Adrenal gland (tissue), 12 donors: Measurements from ENCODE around the gene LAMA4. TPM values are rescaled to one million over a fixed set of nuclear protein-coding genes. Genes with fewer than 3 reads are reported as not detected.

ENCODE experiments used
- DNase-seq, 7 donors: peaks; one replicate each; pipeline ENCODE4 v3.0.0-alpha.2; 2019 to 2020
- H3K27ac ChIP-seq, 5 donors: fragments of 200-600 bp; sonication (generic) in 4 of 5; 1 replicate in 3 of 5; 2 replicates in 2 of 5; pipeline versions ENCODE4 v1.5.1 to v1.8.0; 2016 to 2020; ENCODE audit warnings: mild to moderate bottlenecking in 1 of 5
- H3K27me3 ChIP-seq: fragments of 200-600 bp; 2 replicates; pipeline ENCODE4 v1.8.0; 2021
- H3K36me3 ChIP-seq, 2 donors: fragments of 200-600 bp; replicated peaks in 1 of 2; 1 replicate in 1 of 2; 2 replicates in 1 of 2; pipeline versions ENCODE4 v1.5.1 to v1.8.0; 2018 to 2022
- H3K4me1 ChIP-seq, 2 donors: fragments of 200-600 bp; replicated peaks in 1 of 2; 1 replicate in 1 of 2; 2 replicates in 1 of 2; pipeline versions ENCODE4 v1.5.1 to v1.8.0; 2018 to 2021
- H3K4me3 ChIP-seq, 4 donors: fragments of 200-600 bp; sonication (generic) in 3 of 4; one replicate each; pipeline ENCODE4 v1.5.1; 2016 to 2018
- H3K9me3 ChIP-seq, 3 donors: fragments of 200-600 bp; sonication (generic) in 1 of 3; replicated peaks in 1 of 3; 1 replicate in 2 of 3; 2 replicates in 1 of 3; pipeline versions ENCODE4 v1.5.1 to v1.8.0; 2016 to 2021
- CTCF ChIP-seq, 6 experiments: fragments of 450-650 bp in 4 of 6; fragments of 200-600 bp in 2 of 6; sonication (generic) in 1 of 6; IDR thresholded peaks; 1 replicate in 5 of 6; 2 replicates in 1 of 6; pipeline versions ENCODE4 v1.5.1 to v1.8.0; 2016 to 2021; ENCODE audit warnings: antibody characterized with exemption in 6 of 6, mild to moderate bottlenecking in 2 of 6, moderate library complexity in 1 of 6
- POLR2A ChIP-seq, 2 donors: fragments of 450-650 bp; IDR thresholded peaks; one replicate each; pipeline ENCODE4 v1.6.1; 2017; ENCODE audit warnings: antibody characterized with exemption in 2 of 2, mild to moderate bottlenecking in 2 of 2, moderate library complexity in 1 of 2
- WGBS, 4 donors: extraction: QIAGEN DNeasy Blood & Tissue Kit in 2 of 4; methylation state at CpG; one replicate each; pipeline versions ENCODE4 v1.1.5 to v1.1.7; 2013 to 2017; 5-methylcytosine and 5-hydroxymethylcytosine counted together
- intact Hi-C, 2 donors: fragments of 100-400 bp; cut with DNase I; formaldehyde crosslinking; loops; one replicate each; pipeline versions ENCODE4 v1.14.1 to v1.15.0; 2022 to 2023
- polyA plus RNA-seq, 3 donors: library from polyadenylated mRNA; stranded (reverse); fragments of 200-250 nt in 2 of 3; fragments of 350-450 nt in 1 of 3; fragmentation: Illumina TruSeq in 1 of 3; extraction: RNeasy Lipid Tissue Mini Kit (QIAGEN cat#74804) in 1 of 3; gene quantifications; one replicate each; pipeline ENCODE4 v1.2.3, GENCODE V29; 2013 to 2014
- total RNA-seq, 9 donors: library from RNA; depleted of rRNA in 4 of 9; stranded (reverse); fragments of >200 nt in 4 of 9; fragments of 120-200 nt in 1 of 9; fragmentation: NEBNext Ultra II Directional in 1 of 9; extraction: Animal tissue kit (Norgen Biotek cat#: 25700) in 1 of 9; gene quantifications; one replicate each; pipeline versions ENCODE4 v1.1.0 to v1.2.4, GENCODE V29; 2013 to 2023
- donor health status: healthy with polysubstance abuse.
- donor health status: Bipolar disorder and iron deficiency.
- donor health status: DM: yes; HTN: yes; CAD: no.
- donor health status: DM: no; HTN: no; CAD: no.
- donor health status: DM: no; HTN: no; CAD: no.
- donor health status: DM: yes; HTN: yes; CAD: no.

The LAMA4 gene
- total and polyA plus RNA-seq, 12 donors = 7.5 to 102 (median 23.3) TPM

- no peak overlapping the region for H3K27ac ChIP-seq
- no peak overlapping the region for H3K4me3 ChIP-seq
- H3K4me1 ChIP-seq = peaks cover 0 to 6% of the 10 kb centered on the region in 2 donors
- H3K9me3 ChIP-seq = no peaks in the 10 kb centered on the region
- H3K27me3 ChIP-seq = no peaks in the 10 kb centered on the region
- 60 to 75% (median 68%) methylated on average over 3 of the region's 3 CpGs for WGBS, 4 donors
- no peaks in the 10 kb centered on the region for H3K36me3 ChIP-seq
- intact Hi-C loops = no loop called here
- DNase-seq = no peak
- TF ChIP-seq CTCF (IDR thresholded peaks at IDR 0.05) (no peak), POLR2A (IDR thresholded peaks at IDR 0.05) (no peak)
Observed at GRCh38 chr6:112188906-112189305, 65.5 kb downstream of the LAMA4 start.

GRCh38 chr6:112187736-112188135 is 66.6 kb downstream of the LAMA4 start:
- no peak for TF ChIP-seq CTCF (IDR thresholded peaks at IDR 0.05)
- TF ChIP-seq POLR2A (IDR thresholded peaks at IDR 0.05) = no peak
- no peak for DNase-seq
- H3K27me3 ChIP-seq = no peaks in the 10 kb centered on the region
- H3K27ac ChIP-seq = no peak overlapping the region
- H3K4me3 ChIP-seq = no peak overlapping the region
- intact Hi-C loops = no loop called here
- peaks cover 0 to 6% of the 10 kb centered on the region in 2 donors for H3K4me1 ChIP-seq
- H3K36me3 ChIP-seq = no peaks in the 10 kb centered on the region
- no peaks in the 10 kb centered on the region for H3K9me3 ChIP-seq
- WGBS, 4 donors = 65 to 77% (median 70%) methylated on average over 5 to 6 of the region's 6 CpGs

- no peak for TF ChIP-seq POLR2A (IDR thresholded peaks at IDR 0.05)
- no peak for TF ChIP-seq CTCF (IDR thresholded peaks at IDR 0.05)
- Histone ChIP-seq H3K4me1 (peaks cover 0 to 2% of the 10 kb centered on the region in 2 donors), H3K27me3 (no peaks in the 10 kb centered on the region), H3K27ac (no peak overlapping the region), H3K4me3 (no peak overlapping the region), H3K36me3 (no peaks in the 10 kb centered on the region), H3K9me3 (no peaks in the 10 kb centered on the region)
- no peak for DNase-seq
- intact Hi-C loops = no loop called here
- WGBS, 4 donors = 75 to 85% (median 81%) methylated on average over 9 of the region's 9 CpGs
Observed at GRCh38 chr6:112184951-112185350, 69.4 kb downstream of the LAMA4 start.

- Histone ChIP-seq H3K27me3 (no peaks in the 10 kb centered on the region), H3K9me3 (no peaks in the 10 kb centered on the region), H3K36me3 (no peaks in the 10 kb centered on the region), H3K4me1 (no peaks in the 10 kb centered on the region), H3K27ac (no peak overlapping the region), H3K4me3 (no peak overlapping the region)
- 60 to 69% (median 63%) methylated on average over 3 of the region's 3 CpGs for WGBS, 4 donors
- intact Hi-C loops = no loop called here
- no peak for TF ChIP-seq POLR2A (IDR thresholded peaks at IDR 0.05)
- no peak for TF ChIP-seq CTCF (IDR thresholded peaks at IDR 0.05)
- DNase-seq = no peak
Observed at GRCh38 chr6:112183271-112183671, 71.1 kb downstream of the LAMA4 start.
